ENCODE results near the gene CHST8.

Gene CHST8

GRCh38 chr19:33723512-33723911 is 101.8 kb downstream of the CHST8 start:
- no peak overlapping the region for H3K27ac ChIP-seq (ENCODE audit: low read depth, low read length)
- no peak overlapping the region for H3K4me2 ChIP-seq (ENCODE audit: low read length)
- H3K79me2 ChIP-seq (ENCODE audit: control insufficient read depth, low read length) = no peaks in the 10 kb centered on the region
- TF ChIP-seq CTCF (IDR thresholded peaks at IDR 0.05; ENCODE audit: low read depth, low read length, poor library complexity, severe bottlenecking) = no peak
- no peak for TF ChIP-seq EZH2phosphoT487 (IDR thresholded peaks at IDR 0.05; ENCODE audit: borderline replicate concordance, low read length)
- H3K4me1 ChIP-seq (ENCODE audit: control insufficient read depth, low read length) = no peaks in the 10 kb centered on the region
- no peaks in the 10 kb centered on the region for H4K20me1 ChIP-seq (ENCODE audit: control insufficient read depth, insufficient read depth, low read depth, low read length)
- no peak overlapping the region for H3K4me3 ChIP-seq (ENCODE audit: low read length)
- no peaks in the 10 kb centered on the region for H3F3A ChIP-seq (ENCODE audit: control insufficient read depth, insufficient read depth)
- no peaks in the 10 kb centered on the region for H3K27me3 ChIP-seq (ENCODE audit: control insufficient read depth, low read length)
- H3K36me3 ChIP-seq (ENCODE audit: control insufficient read depth, low read length) = no peaks in the 10 kb centered on the region
- no peaks in the 10 kb centered on the region for H3K9me2 ChIP-seq (replicated peaks; ENCODE audit: control insufficient read depth, low read length)
- H3K9me3 ChIP-seq (ENCODE audit: control insufficient read depth, insufficient read depth, low read length) = no peaks in the 10 kb centered on the region

- H3K27me3 ChIP-seq (ENCODE audit: control insufficient read depth, low read length) = no peaks in the 10 kb centered on the region
- no peaks in the 10 kb centered on the region for H3K4me1 ChIP-seq (ENCODE audit: control insufficient read depth, low read length)
Measured at GRCh38 chr19:33724021-33724720, 102.4 kb downstream of the CHST8 start.

GRCh38 chr19:33724721-33725060 is 102.9 kb downstream of the CHST8 start:
- no peaks in the 10 kb centered on the region for H3K79me2 ChIP-seq (ENCODE audit: control insufficient read depth, low read length)
- H3K27ac ChIP-seq (ENCODE audit: low read depth, low read length) = no peak overlapping the region
- H3K4me2 ChIP-seq (ENCODE audit: low read length) = no peak overlapping the region
- no peak for TF ChIP-seq CTCF (IDR thresholded peaks at IDR 0.05; ENCODE audit: low read depth, low read length, poor library complexity, severe bottlenecking)
- TF ChIP-seq EZH2phosphoT487 (IDR thresholded peaks at IDR 0.05; ENCODE audit: borderline replicate concordance, low read length) = no peak
- H3K9me3 ChIP-seq (ENCODE audit: control insufficient read depth, insufficient read depth, low read length) = no peaks in the 10 kb centered on the region
- no peaks in the 10 kb centered on the region for H3K36me3 ChIP-seq (ENCODE audit: control insufficient read depth, low read length)
- H3F3A ChIP-seq (ENCODE audit: control insufficient read depth, insufficient read depth) = no peaks in the 10 kb centered on the region
- H3K9me2 ChIP-seq (replicated peaks; ENCODE audit: control insufficient read depth, low read length) = no peaks in the 10 kb centered on the region
- no peaks in the 10 kb centered on the region for H4K20me1 ChIP-seq (ENCODE audit: control insufficient read depth, insufficient read depth, low read depth, low read length)
- no peaks in the 10 kb centered on the region for H3K27me3 ChIP-seq (ENCODE audit: control insufficient read depth, low read length)
- H3K4me1 ChIP-seq (ENCODE audit: control insufficient read depth, low read length) = no peaks in the 10 kb centered on the region
- H3K4me3 ChIP-seq (ENCODE audit: low read length) = no peak overlapping the region

More at GRCh38 chr19:33724021-33724720, 102.4 kb downstream of the CHST8 start:
- no peak overlapping the region for H3K27ac ChIP-seq (ENCODE audit: low read depth, low read length)
- H3F3A ChIP-seq (ENCODE audit: control insufficient read depth, insufficient read depth) = no peaks in the 10 kb centered on the region
- no peak overlapping the region for H3K4me2 ChIP-seq (ENCODE audit: low read length)
- H3K36me3 ChIP-seq (ENCODE audit: control insufficient read depth, low read length) = no peaks in the 10 kb centered on the region
- H3K9me2 ChIP-seq (replicated peaks; ENCODE audit: control insufficient read depth, low read length) = no peaks in the 10 kb centered on the region
- no peak overlapping the region for H3K4me3 ChIP-seq (ENCODE audit: low read length)
- no peak for TF ChIP-seq CTCF (IDR thresholded peaks at IDR 0.05; ENCODE audit: low read depth, low read length, poor library complexity, severe bottlenecking)
- H4K20me1 ChIP-seq (ENCODE audit: control insufficient read depth, insufficient read depth, low read depth, low read length) = no peaks in the 10 kb centered on the region
- no peaks in the 10 kb centered on the region for H3K79me2 ChIP-seq (ENCODE audit: control insufficient read depth, low read length)
- H3K9me3 ChIP-seq (ENCODE audit: control insufficient read depth, insufficient read depth, low read length) = no peaks in the 10 kb centered on the region

Measured in DOHH2 (cell line).